Smooth muscle cell (in vitro differentiated cells): Measurements from ENCODE around the gene PAF1. TPM values are rescaled to one million over a fixed set of nuclear protein-coding genes. Genes with fewer than 3 reads are reported as not detected.
A peak's percentile ranks its signal among the peaks of the same experiment; 100 is the strongest.

ENCODE experiments used
- DNase-seq: peaks from one replicate; lab custom pipeline; 2025; ENCODE audit not compliant: unreplicated experiment; lab: John Stamatoyannopoulos, UW
- H2AFZ ChIP-seq: fragments of 200-600 bp; sonication (generic); 2 replicates; pipeline ENCODE4 v1.6.0; 2016; ENCODE audit warnings: antibody characterized with exemption, low read depth, mild to moderate bottlenecking
- H3F3A ChIP-seq: fragments of 200-600 bp; sonication (generic); 2 replicates; pipeline ENCODE4 v1.6.0; 2017; ENCODE audit warnings: antibody characterized with exemption, low read depth
- H3K27ac ChIP-seq: fragments of 200-600 bp; sonication (generic); 2 replicates; pipeline ENCODE4 v1.5.1; 2016; ENCODE audit warnings: low read depth, mild to moderate bottlenecking
- H3K27me3 ChIP-seq: fragments of 200-600 bp; sonication (generic); 2 replicates; pipeline ENCODE4 v1.6.1; 2016; ENCODE audit warnings: low read depth, mild to moderate bottlenecking
- H3K36me3 ChIP-seq: fragments of 200-600 bp; sonication (generic); 2 replicates; pipeline ENCODE4 v1.5.1; 2016; ENCODE audit warnings: low read depth
- H3K4me1 ChIP-seq: fragments of 200-600 bp; sonication (generic); 2 replicates; pipeline ENCODE4 v1.5.1; 2016; ENCODE audit warnings: low read depth
- H3K4me2 ChIP-seq: fragments of 200-600 bp; sonication (generic); 2 replicates; pipeline ENCODE4 v1.6.0; 2016; ENCODE audit warnings: mild to moderate bottlenecking
- H3K4me3 ChIP-seq: fragments of 200-600 bp; sonication (generic); 2 replicates; pipeline ENCODE4 v1.5.1; 2016; ENCODE audit warnings: mild to moderate bottlenecking
- H3K79me2 ChIP-seq: fragments of 200-600 bp; sonication (generic); 2 replicates; pipeline ENCODE4 v1.6.0; 2016; ENCODE audit warnings: low read depth, mild to moderate bottlenecking
- H3K9ac ChIP-seq: fragments of 200-600 bp; sonication (generic); 2 replicates; pipeline ENCODE4 v1.6.0; 2016; ENCODE audit warnings: low read depth
- H3K9me3 ChIP-seq: fragments of 200-600 bp; sonication (generic); replicated peaks from 2 replicates; pipeline ENCODE4 v1.5.1; 2016; ENCODE audit warnings: low read depth
- H4K20me1 ChIP-seq: fragments of 200-600 bp; sonication (generic); 2 replicates; pipeline ENCODE4 v1.6.0; 2016; ENCODE audit warnings: low read depth
- WGBS: methylation state at CpG from one replicate; pipeline ENCODE4 v1.1.7; 2016; ENCODE audit warnings: low lambda C conversion rate; 5-methylcytosine and 5-hydroxymethylcytosine counted together
- polyA plus RNA-seq: library from polyadenylated mRNA; unstranded; fragments of >200 nt; fragmentation: Nextera tagmentation; extraction: Ambion mirVana; gene quantifications from 2 replicates; pipeline ENCODE4 v1.2.1, GENCODE V29; 2016
- total RNA-seq: library from RNA; depleted of rRNA; stranded (reverse); fragments of >200 nt; gene quantifications from 2 replicates; pipeline ENCODE4 v1.2.3, GENCODE V29; 2014
- TF ChIP-seq, protein P1 (sequence below): fragments of 200-600 bp; sonication (generic); IDR thresholded peaks from 2 replicates; pipeline ENCODE4 v1.5.1; 2017; ENCODE audit warnings: borderline replicate concordance, mild to moderate bottlenecking, antibody characterized with exemption; ENCODE audit not compliant: insufficient read depth, poor library complexity, severe bottlenecking

The PAF1 gene
- total and polyA plus RNA-seq, 2 experiments from 2014 or later, result 27.8 to 42.7 TPM

DNA sequence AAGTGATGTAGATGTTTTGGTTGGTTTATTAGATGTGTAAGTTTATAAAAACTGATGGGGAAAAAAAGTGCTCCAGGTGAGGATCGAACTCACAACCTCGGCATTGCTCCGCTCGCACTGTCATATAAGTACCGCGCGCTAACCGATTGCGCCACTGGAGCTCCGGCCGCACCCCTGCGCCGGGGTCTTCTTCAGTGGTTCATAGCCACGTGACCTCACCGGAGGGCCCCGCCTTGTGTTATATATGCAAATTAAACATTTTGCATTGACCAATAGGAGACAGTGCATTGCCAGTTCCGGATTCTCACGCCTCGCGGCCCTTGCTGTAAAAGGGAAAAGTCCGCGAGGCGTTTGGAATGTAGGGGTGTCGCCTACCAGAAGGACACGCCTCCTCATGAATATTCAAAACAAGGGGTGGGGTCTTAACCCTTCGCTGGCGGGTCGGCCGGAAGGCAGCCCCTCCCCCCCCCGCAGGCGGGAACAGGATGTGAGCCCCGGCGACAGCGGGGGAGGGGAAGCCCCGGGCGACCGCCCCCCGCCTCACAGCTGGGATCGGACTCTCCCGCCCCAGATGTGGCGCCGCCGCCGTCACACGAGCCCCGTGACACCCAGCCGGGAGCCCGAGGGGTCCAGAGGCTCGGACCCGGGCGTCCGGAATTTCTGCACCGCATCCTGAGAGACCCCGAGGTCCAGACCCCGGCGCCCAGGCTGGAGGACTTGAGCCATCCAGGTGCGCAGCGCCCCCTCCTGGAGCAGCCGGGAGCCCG is 21.4 kb upstream of the PAF1 start, which contains the start of gene PLEKHG2:
Gene PLEKHG2, plus strand, starts transcription at position 570 of the 767 bp plus-strand sequence. CDS start 1,418 bp downstream, outside the sequence.
- Histone ChIP-seq H3K79me2 (peaks cover 62% of the 10 kb centered on the region), H2AFZ (peak within 1 kb of the TSS; percentile 33)
- WGBS, result 1% methylated on average over 51 of the region's 60 CpGs

DNA sequence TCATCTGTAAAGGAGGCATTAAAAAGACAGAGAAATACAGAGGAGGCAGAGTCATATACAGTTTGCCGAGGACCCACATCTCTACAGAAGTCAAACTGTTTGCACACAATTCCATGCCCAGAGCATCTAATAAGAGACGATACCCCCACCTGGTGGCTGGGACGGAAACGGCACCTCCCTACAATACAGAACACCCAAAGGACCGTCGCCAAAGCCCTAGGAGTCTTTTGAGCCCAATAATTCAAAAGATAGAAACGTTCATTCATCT is 20.9 kb upstream of the PAF1 start:
- Histone ChIP-seq H3K9me3 (no peaks in the 10 kb centered on the region), H3K4me1 (peaks cover 20% of the 10 kb centered on the region), H3F3A (peaks cover 24% of the 10 kb centered on the region), H3K27ac (peak overlapping the region; percentile 95), H4K20me1 (peaks cover 46% of the 10 kb centered on the region), H3K27me3 (no peaks in the 10 kb centered on the region), H3K4me2 (peak overlapping the region; percentile 94), H3K4me3 (peak overlapping the region; percentile 96), H2AFZ (no peak overlapping the region), H3K36me3 (no peaks in the 10 kb centered on the region), H3K9ac (no peak overlapping the region), H3K79me2 (peaks cover 65% of the 10 kb centered on the region)
- TF ChIP-seq, protein P1, sequence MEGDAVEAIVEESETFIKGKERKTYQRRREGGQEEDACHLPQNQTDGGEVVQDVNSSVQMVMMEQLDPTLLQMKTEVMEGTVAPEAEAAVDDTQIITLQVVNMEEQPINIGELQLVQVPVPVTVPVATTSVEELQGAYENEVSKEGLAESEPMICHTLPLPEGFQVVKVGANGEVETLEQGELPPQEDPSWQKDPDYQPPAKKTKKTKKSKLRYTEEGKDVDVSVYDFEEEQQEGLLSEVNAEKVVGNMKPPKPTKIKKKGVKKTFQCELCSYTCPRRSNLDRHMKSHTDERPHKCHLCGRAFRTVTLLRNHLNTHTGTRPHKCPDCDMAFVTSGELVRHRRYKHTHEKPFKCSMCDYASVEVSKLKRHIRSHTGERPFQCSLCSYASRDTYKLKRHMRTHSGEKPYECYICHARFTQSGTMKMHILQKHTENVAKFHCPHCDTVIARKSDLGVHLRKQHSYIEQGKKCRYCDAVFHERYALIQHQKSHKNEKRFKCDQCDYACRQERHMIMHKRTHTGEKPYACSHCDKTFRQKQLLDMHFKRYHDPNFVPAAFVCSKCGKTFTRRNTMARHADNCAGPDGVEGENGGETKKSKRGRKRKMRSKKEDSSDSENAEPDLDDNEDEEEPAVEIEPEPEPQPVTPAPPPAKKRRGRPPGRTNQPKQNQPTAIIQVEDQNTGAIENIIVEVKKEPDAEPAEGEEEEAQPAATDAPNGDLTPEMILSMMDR, result peak; percentile 91
- under 1% methylated on average over 7 of the region's 7 CpGs for WGBS
- peak; percentile 90 for DNase-seq

More for the DNA sequence above, 21.4 kb upstream of the PAF1 start, which contains the start of gene PLEKHG2:
- H3K9ac ChIP-seq, result peak within 1 kb of the TSS; percentile 75
- no peaks in the 10 kb centered on the region for H3K9me3 ChIP-seq
- H3F3A ChIP-seq, result peaks cover 18% of the 10 kb centered on the region
- TF ChIP-seq, protein P1, result peak; percentile 86
- H3K27me3 ChIP-seq, result no peaks in the 10 kb centered on the region
- H3K4me1 ChIP-seq, result peaks cover 20% of the 10 kb centered on the region
- H3K4me3 ChIP-seq, result peak within 1 kb of the TSS; percentile 96
- peak within 1 kb of the TSS; percentile 94 for H3K4me2 ChIP-seq
- no peaks in the 10 kb centered on the region for H3K36me3 ChIP-seq
- H4K20me1 ChIP-seq, result peaks cover 44% of the 10 kb centered on the region
- peak within 1 kb of the TSS; percentile 95 for H3K27ac ChIP-seq
- peak; percentile 99 for DNase-seq

DNA sequence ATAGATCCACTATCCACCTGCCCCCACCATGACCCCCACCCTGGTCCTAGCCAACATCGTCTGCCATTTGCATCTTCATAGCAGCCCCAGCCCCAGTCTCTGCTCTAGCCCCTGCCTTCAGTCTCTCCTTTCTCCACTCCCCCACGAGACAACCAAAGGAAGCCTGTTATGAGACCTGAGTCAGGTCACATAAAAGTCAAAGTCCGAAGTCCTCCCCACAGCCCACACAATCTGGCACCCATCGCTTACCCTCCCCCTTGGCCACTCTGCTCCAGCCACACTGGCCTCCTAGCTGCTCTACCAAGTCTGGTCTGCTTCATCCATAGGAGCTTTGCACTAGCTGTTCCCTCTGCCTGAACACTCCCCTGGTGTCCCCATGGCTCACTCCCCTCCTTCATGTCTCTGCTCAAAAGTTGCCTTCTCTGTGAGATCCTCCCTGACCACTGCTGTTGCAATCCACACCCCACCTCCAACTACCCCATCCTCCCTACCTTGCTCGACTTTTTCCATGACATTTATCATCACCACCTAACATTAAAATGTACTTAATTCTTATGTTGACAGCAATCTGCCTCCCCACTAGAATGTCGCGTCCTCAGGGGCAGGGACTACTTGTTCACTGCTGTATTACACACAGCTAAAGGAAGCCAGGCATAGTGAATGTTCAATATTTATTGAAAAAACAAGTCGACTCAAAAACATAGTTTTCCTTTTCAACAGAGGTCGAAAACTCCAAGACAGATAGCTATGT is 20.4 kb upstream of the PAF1 start:
- Histone ChIP-seq H3K9me3 (no peaks in the 10 kb centered on the region), H3K4me1 (peaks cover 20% of the 10 kb centered on the region), H3F3A (peaks cover 24% of the 10 kb centered on the region), H3K4me3 (peak overlapping the region; percentile 96), H4K20me1 (peaks cover 44% of the 10 kb centered on the region), H2AFZ (no peak overlapping the region), H3K27me3 (no peaks in the 10 kb centered on the region), H3K9ac (no peak overlapping the region), H3K4me2 (peak overlapping the region; percentile 94), H3K79me2 (peaks cover 60% of the 10 kb centered on the region), H3K27ac (peak overlapping the region; percentile 95), H3K36me3 (no peaks in the 10 kb centered on the region)
- TF ChIP-seq, protein P1, result no peak
- no peak for DNase-seq
- 27% methylated on average over 9 of the region's 9 CpGs for WGBS
